Stimulated activated CD4-positive, alpha-beta T cell treated with anti-CD3 and anti-CD28 coated beads, Interleukin-4, amount 100 ng/mL, for 4 hours (primary cell): ENCODE data around the gene LRP1B.

Source experiments
- DNase-seq, 2 experiments: peaks; one replicate each; pipeline ENCODE4 v3.0.0-alpha.2; 2020

LRP1B gene

DNA sequence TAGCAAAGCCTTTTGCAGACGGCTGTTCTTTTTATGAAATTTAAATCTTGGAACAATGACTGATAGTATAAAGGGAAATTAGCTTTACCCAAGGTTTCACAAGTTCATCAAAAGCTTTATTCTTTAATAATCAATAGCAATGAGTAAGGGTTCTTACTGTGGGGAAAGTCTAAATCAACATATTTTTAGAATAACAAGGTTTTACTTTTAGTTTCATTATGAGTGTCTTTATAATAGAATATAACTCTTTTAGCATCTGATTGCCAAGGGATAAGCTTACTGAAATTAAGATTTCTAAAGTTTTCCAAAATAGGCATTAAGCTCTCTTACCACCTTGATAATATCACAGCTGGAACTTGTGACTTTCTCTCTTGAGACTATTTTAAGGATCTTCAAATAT is 1489.7 kb downstream of the LRP1B start:
- no peak for DNase-seq

DNA sequence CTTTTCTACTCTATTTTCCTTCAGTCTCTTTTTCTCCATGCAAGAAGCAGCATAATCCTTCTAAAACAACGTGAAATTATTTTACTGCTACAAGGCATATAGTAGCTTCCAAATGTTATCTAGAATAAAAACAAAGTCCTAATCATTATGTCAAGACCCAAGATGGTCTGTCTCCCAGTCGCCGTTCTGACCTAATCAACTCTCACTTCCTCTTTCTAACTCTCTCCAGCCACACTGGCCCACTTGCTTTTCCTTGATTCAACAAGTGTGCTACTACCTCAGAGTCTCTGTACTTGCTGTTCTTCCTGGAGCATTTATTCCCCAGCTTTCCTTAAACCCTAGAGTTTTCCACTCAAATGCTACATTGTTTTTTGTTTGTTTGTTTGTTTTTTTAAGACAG is 1491.2 kb downstream of the LRP1B start:
- no peak for DNase-seq

DNA sequence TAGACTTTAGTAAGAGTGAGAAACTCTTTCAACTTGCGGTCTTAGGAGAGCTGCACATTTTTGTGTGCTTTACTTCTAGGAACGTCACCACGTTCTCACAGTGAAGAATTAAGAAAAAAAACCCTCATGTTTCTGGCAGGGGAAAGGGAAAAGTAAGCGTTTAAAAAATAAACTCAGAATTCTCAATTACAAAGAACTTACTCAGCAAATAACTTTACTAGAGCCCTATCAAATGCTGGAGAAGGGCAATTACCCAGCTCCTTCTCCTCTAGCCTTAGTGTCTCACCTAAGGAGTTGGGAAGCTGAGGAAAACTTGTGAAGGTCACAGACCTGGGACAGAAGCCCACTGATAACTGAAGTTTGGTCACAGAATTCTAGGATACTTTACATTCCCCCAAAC is 1500.3 kb downstream of the LRP1B start:
- no peak for DNase-seq

DNA sequence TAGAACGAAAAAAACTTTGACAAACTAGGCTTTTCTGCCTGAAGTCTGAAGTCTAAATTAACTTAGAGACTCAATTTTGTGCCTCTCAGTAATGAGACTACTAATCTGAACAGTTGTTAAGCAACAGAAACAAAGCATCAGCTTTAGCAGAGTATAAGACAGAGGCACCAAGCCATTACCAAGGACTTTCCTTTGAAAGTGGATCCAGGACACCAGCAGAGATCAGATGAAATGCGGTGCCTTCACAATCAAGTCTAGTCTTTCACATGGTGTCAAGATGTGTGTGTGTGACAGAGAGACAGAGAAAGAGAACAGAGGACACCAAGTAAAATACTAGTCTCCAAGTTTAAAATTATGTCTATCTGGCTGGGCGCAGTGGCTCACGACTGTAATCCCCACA is 1502.9 kb downstream of the LRP1B start:
- DNase-seq, result no peak

DNA sequence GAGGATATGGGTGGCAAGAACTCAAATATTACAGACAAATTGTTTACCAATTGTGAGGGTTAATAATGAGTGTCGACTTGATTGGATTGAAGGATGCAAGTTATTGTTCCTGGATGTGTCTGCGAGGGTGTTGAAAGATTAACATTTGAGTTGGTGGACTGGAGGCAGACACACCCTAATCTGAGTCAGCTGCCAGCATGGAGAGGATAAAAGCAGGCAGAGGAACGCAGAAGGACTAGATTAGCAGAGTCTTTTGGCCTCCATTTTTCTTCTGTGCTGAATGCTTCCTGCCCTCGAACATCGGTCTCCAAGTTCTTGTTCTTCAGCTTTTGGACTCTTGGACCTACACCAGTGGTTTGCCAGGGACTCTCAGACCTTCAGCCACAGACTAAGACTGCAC is 1503.7 kb downstream of the LRP1B start:
- DNase-seq, result no peak

DNA sequence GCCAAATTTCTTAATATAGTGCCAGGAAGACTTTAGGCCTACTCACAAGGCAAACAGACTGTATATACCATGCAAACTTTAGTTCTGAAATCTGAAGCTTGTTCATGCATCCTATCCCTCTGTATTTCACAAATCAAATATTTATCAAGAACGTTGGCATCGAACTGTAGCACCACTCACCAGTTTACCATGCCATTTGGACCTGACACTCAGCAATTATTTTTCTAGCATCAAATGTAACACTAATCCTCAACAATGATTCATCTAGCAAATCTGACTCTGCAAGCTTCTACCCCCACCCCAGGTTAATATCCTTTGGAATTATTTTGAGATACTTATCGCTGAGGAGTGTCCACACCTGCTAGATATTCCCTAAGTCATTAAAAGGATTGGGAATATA is 1506.6 kb downstream of the LRP1B start:
- no peak for DNase-seq

DNA sequence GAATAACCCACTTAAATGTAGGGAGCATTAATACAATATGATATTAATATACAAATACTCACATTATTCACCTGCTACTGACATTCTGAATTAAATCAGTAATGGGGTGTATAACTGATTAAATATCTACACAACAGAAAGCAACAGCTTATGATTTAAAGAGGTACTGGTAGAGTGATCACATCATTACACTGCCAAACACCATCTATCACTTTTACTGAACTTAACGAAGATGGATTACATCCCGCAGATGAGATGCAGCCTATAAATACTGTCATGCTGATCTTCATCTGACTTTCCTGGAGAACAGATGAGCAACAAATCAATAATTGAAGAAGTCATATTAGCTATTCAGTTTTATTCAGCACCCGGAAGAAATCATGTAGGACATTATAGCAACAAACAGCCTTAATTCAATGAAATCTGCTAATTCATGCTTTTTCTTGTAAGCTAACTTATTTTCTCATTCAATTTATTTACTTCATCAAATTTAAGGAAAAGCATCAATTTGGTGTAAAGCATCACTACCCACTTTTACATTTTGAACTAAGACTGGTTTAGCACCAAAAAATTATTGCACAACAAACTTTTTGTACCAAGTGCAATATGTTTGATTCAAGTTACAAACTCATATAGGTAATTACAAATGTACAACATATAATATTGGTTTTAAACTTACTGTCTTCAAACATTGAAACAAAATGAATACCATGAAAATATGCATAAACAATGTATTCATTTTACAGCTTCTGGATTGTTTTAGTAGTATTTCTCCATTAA is 1509.0 kb downstream of the LRP1B start:
- no peak for DNase-seq

DNA sequence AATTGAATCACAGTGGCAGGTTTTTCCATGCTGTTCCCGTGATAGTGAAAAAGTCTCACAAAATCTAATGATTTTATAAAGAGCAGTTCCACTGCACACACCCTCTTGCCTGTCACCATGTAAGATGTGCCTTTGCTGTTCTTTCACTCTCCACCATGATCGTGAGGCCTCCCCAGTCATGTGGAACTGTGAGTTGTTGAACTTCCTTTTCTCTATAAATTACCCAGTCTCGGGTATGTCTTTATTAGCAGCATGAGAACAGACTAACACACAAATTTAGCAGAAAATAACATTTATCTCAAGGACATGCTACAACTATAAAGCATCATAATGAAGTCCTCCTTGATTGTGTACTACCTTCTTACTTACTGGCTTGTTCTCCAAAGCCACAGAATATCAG is 1526.0 kb downstream of the LRP1B start:
- no peak for DNase-seq

DNA sequence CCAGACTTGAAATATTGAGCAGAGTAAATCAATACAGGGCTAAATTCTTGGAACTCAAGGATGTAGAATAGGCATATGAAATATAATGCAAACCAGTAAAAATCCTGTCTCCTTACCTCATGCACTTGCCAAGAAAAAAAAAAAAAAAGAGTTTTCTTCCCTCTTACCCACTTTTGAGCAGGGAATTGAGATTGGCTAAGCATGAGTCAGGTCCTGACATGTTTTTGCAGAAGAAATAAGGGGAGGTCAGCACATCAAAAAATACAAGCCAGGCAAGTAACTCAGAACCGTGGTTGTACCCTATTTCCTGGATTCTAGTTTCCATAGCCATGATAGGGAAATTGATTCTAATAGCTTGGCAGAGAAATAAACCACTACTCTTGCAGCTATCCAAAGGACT is 1526.7 kb downstream of the LRP1B start:
- DNase-seq, result no peak

DNA sequence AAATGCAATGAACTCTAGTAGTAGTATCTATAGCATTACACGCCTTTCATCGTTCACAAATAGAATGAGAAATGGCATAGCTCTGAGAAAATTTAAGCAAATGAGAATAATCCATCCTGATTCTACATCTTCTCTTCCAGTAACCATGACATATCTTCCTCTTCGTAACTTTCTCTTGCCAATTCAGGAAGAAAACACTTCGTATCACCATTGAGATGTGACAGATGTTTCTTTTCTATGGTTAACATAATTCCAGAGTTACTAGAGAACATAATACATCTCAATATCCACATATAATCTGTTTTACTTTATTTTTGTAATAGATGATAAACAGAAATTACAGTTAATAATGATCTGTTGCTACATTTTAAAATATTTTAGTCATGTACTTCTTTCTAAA is 1527.4 kb downstream of the LRP1B start:
- no peak for DNase-seq

DNA sequence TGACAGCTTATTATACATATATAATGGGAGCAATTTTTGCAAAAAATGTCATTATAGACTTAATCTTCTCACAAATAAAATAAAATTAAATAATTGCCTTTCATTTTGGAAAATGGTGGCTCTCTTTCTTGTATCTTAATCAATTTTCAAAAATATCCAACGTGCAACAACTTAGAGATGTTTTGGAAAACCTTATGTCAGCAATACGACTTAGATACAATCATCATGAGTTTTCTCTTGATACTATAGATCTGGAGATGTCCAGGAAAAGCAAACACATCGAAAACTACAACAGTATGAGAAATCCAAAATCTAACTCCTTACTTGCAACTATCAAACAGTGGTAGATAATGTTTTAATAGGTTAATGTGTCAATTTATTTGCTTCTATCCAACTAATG is 1529.0 kb downstream of the LRP1B start:
- no peak for DNase-seq

DNA sequence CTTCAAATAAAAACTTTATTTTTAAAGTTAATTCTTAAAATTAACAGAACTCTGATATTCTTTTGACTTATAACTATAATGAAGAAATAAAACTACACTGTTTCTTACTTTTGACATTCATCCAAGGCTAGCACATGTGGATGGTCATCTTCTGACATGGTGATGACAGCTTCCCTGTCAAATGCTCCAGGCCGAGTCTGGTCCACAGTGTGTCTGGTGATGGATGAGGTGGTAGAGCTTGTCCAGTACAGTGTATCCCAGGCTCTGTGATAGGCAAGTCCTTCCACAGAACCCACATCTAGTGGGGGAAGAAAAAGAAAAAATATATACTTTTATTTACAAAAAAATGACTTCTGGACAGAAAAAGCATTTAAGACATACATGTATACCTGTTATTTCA is 1529.5 kb downstream of the LRP1B start:
- no peak for DNase-seq

DNA sequence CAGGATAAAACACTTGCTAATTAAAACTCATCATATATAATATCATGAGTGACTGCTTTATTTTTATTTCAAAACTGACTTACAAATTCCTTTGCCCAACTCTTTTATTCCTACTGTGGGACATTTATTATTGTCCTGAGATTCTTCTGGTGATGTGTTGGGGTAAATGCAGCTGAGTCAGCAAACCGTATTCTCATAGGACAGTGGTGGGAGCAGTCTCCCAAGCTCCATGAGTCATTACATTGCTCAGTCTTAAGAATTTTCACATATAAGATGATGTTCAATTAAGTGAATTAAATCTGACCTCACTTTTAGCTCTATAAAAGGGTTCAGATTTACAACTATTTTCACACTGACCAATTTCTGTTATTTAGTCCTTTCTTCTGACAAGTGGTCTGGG is 1530.7 kb downstream of the LRP1B start:
- DNase-seq, result no peak

DNA sequence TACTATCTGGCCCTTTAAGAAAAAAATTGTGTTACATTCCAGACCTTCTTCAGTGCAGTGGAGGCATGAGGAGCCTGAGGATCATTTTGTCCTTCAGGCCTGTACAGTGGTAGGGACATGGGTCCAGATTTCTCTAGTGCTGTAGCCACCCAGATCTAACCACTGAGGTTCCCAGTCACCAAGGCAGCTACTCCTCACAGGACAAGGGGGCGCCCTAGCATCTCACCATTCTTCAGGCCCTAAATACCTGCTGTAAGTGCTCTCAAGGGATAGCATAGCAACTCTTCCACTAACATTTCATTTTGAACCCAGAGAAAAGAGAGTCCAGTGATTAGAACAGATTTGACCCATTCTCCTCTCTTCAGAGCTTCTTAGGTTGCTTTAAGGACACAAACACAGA is 1533.0 kb downstream of the LRP1B start:
- no peak for DNase-seq

DNA sequence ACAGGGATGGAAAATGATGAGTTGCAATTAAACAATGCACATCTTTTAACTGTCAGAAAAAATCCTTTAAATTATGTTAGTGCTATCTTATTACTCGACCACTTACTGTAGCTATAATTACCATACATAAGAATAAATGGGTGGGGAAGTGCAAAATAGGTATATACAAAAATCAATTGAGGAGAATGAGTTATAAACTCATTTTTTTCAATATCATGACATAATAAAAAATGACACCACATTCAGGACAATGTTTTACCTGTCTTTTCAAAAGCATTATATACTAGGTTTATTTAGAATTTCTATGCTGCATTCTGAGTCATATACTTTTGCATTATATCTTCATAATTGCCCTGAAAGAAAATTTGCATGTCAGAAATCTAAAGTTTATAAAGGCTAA is 1533.6 kb downstream of the LRP1B start:
- no peak for DNase-seq

DNA sequence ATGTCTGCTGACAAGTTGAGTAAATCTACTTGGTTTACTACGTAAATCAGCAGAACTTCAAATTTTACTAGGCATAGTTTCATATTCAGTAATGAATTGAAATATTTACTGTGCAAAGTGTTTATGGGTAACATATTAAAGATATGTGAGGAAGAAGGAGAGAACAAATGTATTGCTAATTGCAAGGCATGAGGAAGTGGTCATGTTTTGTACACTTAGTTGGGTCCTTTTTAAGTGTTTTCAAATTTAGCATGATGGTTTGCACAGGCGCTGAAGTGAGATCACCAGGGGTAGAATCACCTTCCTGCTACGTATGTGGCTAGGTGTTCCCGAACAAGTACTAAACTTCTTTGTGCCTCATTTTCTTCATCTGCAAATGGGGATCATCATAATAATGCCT is 1534.4 kb downstream of the LRP1B start:
- no peak for DNase-seq

DNA sequence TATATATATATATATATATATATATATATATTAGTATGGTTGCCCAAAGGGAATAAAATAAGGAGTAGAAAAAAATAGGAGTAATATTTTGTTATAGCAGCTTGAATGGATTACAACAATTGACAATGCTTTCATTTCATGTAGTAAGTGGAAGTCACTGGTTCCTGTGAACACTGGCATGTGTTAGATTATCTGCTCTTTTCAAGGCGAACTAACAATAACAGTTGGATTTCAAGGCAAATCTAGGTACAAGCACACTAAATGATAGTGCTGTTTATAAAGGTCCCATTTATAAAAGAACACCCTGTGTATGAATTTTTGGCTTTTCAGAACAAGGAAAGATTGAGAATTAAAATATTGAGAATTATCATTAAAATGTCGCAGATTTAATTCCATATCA is 1535.7 kb downstream of the LRP1B start:
- no peak for DNase-seq

DNA sequence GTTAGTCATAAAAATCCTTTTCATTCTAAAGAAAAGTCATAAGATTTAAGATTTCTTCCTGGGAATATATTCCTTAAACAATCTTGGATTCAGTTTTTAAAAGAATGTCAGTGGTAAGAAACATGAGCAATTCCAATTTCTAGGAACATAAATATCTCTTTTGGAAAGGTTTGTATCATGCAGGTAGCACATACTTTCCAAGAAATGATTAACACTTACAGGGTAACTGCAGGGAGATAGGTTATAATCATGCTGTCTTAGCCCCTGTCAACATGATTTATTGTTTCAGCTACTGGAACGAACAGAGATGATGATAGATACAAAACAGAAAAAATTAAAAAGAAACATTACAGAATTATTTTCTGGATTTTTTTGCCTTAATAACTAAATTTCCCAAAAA is 1537.7 kb downstream of the LRP1B start:
- no peak for DNase-seq

DNA sequence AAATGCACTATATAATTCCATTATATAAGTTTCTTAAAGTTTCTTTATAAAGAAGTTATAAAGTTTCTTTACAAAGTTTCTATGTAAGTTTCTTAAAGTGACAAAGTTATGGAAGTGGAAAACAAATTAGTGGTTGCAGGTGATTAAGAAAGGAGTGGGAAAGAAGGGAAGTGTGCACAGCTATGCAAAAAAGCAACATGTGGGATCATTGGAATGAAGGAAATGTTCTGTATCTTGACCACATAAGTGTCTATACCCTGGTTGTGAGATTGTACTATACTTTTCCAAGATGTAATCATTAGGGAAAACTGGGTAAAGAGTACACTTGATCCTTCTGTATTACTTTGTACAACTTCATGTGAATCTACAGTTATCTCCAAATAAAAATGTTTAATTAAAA is 1541.1 kb downstream of the LRP1B start:
- no peak for DNase-seq

DNA sequence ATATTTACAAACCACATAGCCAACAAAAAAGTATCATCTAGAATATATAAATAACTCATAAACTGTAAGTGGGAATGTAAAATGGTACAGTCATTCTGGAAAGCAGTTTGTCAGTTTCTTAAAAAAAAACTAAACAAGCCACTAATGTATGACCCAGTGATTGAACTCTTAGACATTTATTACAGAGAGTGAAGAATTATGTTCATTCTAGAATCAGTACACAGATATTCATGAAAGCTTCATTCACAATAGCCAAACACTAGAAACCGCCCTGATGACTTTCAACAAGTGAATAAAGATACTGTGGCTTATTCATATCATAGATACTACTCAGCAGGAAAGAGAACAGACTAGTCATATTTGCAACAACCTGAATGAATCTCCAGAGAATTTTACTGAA is 1541.5 kb downstream of the LRP1B start:
- no peak for DNase-seq

DNA sequence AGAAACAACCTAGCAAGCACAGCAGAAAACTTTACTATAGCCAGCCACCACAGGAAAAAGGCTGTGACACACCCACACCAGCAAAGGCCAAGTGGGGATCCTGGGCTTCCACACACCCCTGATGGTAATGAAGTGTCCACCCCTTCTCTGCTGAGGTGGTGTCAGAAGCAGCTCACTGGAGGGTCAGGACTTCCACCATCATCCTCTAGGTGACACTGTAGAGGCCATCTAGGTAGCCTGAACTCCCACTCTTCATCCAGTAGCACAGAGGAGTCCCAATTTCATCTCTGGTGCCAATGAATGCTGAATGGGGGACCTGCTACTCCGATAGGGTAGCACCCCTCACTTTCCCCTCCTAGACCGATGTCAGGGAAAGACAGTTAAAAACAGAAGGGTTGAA is 1544.4 kb downstream of the LRP1B start:
- no peak for DNase-seq

DNA sequence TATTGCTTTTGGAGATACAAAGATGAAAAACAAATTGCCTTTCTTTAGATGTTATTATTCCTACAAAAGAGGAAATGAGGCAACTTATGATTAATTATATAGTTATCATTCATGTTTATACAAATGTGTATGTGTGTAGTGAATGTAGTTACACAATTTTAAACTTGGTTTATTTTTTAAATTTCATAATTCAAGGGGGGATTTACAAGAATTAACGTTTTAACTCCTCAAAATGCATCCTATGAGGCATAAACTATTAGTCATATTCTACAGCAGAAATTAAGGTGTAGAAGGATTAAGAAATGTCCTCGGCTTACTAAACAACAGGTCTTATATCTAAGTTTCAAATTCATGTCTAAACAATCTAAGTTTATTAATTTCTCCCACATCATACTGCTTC is 1545.8 kb downstream of the LRP1B start:
- DNase-seq, result no peak

DNA sequence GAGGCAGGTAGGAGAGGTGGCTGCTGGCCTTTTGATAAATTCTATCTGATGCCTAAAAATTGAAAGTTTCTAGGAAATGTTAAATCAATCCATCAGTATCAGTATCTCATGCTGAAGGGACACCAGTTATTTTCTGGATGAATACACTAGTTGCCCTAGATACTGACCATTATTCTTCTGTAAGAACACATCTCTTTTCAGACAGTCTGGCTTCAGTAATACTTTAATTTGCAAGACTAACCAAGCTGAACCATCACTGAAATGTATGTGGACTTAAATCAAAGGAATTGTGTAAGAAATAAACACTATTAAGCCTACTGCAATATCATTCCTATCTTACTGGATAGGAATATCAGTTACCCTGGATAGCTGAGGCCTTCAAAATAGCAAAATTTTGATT is 1546.3 kb downstream of the LRP1B start:
- no peak for DNase-seq

DNA sequence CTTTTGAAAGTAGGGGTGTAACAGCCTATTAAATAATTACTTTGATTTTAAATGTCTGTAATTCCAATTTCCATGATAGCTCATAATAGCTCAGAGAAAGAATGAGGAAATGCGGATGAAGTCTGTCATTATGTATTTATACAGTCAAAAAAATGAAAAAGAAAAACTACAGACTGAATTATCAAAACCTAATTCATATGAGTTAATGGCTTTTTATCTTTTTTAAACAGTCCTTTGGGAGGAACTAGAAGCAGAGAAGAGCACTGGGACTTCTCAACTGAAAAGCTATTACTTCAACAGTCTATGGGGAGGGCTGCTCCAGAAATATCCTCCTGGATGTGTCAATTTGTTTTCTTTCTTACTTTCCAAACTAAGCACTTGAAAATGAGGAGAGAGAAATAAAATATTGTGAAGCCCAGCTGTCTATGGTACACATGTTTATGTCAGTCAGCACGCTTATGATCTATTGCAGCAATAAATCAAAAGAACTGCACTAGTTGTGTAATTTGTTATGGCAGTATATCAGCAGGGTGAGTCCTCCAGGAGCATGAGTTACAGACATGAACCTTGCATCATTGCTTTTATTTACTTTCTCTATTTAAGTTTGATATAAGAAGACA is 1550.2 kb downstream of the LRP1B start:
- no peak for DNase-seq

DNA sequence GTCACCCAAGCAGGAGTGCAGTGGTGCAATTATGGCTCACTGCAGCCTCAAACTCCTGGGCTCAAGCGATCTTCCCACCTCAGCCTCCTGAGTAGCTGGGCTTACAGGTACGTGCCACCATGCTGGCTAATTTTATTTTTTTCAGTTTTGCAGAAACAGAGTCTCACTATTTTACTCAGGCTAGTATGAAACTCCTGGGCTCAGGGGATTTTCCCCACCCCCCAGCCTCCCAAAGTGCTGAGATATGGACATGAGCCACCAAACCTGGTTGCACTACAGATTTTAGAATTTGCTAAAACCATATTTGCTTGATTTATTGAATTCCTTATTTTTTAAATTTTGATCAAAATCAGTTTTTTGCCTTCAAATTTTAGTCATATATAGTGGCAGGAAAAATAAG is 1553.4 kb downstream of the LRP1B start:
- DNase-seq, result no peak
